Stimulated activated naive CD4-positive, alpha-beta T cell (primary cell): ENCODE results near the gene EFL1.
"Not testable (repeated sequence)": the region's sequence is repeated elsewhere in the genome, so short reads cannot be mapped to it uniquely, and the experiment has no call there.

Experiments used
- DNase-seq, 6 experiments: peaks; one replicate each; lab custom pipeline; 2025; lab: John Stamatoyannopoulos, UW

EFL1 gene

DNA sequence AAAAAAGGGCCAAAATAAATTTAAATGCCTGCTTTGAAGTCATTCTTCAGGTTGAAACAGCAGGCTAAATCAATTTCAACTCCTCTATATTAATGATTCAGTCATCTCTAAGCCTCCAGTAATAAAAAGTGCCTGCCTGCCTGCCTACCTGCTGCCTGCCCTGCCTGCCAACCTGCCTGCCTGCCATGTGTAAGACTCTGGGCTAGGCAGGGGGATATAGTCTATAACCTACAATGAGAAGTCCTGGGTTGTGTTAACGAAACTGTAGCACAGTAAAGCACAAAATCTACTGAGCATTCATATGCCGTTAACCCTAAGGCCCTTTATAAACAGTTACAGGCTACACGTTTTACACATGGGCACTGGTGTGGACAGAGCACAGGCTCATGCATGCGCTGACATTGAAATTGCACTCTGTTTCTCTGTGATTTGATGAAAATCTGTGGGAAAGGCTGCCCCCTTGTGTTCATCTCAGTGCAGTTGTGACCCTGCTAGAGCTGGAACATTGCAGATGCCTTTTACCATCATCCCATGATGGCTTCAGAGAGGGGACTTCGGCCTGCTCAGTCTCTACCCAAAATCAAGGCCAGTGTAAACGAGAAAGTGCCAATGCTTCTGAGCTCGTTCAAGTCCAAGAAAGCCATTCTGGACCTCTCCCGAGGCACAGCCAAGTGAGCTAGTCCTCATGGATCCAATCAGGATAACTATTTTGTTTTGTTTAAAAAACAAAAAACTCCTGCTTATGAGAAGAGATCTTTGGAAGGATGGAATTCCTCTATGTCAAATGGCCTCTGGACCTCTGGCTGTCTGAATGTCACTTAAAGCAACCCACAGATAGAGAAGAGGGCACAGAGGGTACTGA is 64.6 kb downstream of the EFL1 start:
- peak; percentile 5 to 54 (median 26) for DNase-seq

DNA sequence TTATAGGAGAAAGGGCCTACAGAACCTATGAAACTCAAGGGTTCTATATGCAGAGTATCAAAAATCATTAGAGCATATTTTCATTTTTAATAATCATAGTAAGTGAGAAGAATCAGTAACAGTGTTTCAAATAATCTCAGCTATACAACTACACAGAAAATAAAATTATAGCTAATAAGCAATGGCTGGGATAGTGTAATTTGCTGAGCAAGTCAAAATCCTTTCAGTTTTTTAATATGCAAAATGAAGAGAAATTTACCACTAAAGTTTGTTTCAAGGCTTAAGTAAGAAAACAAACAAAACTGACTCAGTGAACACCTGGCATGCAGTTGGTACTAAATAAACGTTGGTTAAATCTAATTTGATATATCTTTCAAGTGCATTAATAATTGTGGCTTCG is 66.2 kb downstream of the EFL1 start:
- DNase-seq, result no peak

DNA sequence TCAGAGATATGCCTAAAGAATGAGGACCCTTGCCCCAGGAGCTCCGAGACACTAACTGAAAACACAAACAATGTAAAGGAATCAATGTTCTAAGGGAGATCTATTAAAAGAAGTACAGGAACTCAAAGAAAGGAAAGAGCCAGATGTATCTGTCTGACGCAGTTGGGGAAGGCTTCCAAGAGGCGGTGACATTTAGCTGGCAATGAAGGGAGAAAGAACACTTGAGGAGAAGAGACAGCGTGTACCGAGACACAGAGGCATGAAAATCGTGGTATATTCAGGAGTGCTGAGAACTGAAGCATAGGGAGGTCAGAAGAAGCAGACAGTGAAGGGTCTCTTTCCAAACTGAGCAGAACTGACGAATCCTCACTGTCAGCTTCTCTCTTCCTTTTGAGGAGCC is 66.7 kb downstream of the EFL1 start:
- DNase-seq, result not testable (repeated sequence)

DNA sequence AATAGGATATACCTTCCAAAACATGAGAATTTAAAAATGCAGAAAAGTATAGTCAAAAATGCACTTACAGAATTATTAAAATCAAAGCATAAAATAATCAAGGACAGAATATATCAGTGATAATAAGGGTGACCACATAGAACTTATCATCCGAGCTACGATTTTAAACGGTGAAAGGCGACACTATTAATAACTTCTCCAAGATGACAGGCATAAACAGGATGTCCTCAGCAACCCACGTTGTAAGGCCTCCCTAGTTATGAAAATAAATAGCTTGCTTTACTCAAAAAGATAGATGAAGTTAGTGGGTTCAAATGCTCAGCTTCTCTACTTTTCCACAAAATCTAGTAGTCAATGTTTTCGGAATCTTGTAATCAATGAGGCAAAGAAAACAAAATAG is 68.0 kb downstream of the EFL1 start:
- DNase-seq, result not testable (repeated sequence)

DNA sequence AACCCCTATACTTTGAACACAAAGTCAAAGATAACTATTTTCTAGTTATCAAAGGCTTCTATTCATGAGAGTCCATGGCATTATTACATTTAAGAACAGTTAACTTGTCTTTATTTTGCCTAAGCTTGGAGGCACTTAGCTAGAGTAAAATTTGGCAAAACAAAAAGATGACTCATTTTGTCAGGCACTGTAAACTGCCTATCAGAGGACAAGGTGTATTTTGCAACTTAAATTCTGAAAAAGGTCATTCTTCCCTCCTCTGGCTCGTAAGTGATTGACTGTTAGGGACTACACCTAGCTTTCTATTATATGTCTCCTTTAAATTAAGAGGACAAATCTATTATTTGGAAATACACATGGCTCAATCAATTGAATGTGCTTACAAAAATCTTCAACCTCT is 69.1 kb downstream of the EFL1 start:
- not testable (repeated sequence) for DNase-seq

DNA sequence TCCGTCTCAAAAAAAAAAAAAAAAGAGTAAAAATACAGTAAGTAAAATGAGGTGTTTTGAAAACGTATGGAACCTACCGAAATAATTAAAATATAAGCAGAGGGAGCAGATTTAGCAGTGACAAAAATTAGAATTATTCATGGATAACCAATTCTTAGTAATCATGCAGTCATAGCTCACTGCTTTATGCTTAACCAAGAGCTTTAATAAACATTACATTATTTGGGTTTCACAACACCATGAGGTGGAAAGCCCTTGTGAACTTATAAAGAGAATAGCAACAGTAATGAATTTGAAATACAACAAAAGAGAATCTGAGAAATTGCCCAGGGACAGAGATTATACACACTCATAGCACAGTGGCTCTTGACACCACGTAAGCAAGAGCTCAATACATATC is 70.1 kb downstream of the EFL1 start:
- DNase-seq, result not testable (repeated sequence)

DNA sequence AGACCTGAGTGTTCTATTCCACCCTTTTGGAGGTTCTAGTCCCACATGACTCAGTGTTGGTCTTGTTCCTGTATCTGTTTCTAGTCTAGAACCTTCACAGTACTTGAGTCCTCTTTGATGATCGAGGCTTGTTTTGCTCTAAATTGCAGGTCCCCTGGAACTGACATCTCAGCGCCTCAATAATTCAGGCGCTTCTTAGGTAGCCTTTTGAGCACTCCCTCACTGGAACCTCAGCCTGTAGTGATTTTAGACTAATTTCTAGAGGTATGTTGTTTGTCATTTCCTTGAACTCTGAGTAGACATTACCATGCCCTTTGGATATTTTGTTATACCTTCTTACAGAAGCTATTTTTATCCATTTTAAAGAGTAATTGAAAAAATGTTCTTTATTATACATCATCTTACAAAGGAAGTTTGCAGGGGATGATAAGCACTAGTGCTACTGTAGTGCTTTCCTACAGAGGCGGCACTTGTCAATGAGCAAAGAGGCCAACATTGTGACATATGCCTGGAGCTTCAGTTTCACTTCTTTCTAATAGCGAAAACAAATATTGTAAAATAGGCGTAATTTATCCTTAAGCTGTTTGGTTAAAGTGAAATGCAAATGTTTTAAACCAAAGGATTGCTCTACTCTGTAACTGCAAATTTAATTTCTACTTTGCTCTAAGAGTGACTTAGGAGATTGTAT is 75.7 kb downstream of the EFL1 start:
- no peak for DNase-seq

DNA sequence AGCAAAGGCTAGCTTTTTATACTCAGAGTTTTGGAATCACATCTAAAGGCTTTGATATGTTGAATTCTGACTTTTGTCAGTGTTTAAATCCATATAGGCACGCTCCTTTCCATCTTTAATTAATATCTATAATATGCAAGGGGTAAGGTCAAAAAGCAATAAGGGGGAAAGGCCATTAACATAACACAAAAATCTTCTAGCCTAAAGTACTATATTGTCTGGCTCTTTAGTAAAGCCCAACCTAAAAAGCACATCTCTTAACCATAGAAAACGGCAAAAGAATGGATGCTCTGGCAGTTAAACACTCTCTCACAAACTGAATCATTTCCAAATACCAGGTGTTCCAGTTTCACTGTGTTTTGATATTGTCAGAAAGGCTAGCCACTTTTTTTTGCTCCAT is 76.4 kb downstream of the EFL1 start:
- no peak for DNase-seq

DNA sequence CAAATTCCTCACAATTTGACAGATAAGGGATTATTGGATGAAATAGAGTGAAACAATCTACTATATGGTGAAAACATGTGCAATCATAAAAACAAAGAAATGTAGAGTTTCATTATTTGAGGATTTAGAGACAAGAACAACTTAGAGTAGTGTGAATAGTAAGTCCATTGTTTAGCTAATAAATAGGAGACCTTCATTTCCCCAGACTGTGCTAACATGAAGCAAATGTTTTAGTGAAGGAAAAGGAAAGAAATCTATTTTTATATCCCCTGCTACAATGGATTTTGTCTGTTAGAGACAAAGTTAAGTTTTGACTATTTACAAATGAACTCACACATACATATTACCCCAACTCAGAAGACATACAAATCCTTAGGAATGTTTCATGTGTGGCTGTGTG is 77.8 kb downstream of the EFL1 start:
- DNase-seq, result no peak

DNA sequence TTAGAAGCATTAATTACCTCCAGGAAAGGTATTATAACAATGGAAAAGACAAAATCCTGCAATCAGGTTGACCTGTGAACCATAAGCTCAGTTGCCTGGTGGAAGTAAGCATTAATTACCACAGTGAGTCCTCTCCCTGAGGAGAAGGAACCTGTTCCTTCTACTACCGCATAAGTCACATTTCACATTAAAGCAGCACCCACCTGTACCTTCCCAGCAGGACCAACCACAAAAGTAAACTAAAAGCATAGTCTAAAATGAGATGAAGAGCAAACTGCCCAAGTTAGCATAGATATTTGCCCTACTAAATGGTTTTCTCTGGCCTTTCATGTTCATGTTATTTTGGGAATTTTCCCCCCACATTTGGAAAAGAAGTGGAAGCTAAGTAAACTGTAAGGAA is 78.2 kb downstream of the EFL1 start:
- DNase-seq, result no peak

DNA sequence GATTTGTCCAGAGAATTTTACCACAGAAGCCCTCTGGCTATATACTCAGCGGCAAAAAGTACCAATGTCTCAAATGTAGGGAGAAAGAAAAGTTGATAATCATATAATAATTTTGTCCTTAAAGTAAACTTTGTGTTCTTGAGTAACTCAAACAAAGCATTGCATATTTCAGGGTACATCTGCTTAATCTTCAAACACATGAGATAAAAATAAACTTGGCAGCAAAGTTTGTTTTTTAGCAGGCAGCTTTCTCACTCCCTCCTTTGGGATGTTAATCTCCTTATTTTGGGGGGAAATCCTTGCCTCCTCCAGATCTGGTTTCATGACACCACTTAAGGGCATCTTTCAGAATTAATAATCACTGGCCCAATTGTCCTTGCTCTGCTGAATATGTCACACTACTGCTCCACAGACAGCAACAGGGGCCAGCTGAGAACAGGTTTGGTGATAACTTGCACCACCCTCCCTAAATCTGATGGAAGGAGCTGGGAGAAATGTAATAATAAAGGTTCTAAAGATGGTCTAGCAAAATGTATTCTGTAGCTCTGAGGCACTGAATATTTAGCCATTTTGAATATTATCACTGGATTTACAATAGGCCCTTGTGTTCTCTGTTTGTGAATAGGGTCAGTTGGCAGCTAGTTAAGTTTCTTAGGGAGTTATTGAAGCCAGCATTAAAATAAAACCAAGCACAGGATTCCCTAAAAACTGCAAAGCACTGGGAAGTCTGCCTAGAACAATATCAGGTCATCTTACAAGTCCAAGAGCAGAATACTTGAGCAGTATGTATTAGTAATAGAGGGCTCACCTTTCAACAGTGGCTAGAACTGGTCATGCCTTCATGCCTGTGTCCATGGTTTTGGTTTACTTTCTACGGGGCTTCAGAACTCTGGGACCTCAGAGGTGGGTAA is 79.2 kb downstream of the EFL1 start:
- DNase-seq, result no peak

DNA sequence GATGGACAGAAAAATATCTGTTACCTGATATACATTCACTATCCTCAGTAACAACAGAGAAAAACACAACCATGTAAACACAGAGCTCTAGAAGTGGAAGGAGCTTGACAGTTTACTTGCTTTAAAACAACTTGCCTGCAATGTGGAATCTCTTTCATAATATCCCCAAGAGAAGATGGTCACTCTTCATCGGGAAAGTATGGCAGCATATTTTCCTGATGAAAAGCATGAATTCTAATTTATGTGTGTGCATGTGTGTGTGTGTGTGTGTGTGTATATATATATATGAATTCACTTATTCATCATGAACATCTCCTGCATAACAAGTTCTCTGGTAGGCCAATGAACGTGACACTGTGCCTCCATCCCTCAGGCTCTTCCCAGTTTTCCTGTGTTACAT is 81.2 kb downstream of the EFL1 start:
- DNase-seq, result no peak

DNA sequence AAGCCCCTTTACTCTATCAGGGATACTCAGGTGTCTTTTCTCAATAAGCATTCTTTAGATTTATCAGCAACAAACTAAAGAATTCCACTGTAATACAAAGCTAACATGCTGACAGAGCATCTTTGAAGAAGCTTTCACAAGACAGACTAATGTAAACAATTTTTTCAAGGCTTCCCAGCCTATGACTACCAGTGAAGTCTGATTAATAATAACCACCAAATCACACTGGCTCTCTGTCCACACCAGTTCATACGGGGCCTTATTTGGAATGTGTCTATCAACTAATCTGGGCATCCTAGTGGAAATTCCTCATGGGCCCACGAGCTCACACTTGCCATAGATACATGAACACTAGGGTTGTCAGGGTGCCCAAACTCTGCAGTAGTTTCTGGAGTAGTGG is 84.5 kb downstream of the EFL1 start:
- no peak for DNase-seq

DNA sequence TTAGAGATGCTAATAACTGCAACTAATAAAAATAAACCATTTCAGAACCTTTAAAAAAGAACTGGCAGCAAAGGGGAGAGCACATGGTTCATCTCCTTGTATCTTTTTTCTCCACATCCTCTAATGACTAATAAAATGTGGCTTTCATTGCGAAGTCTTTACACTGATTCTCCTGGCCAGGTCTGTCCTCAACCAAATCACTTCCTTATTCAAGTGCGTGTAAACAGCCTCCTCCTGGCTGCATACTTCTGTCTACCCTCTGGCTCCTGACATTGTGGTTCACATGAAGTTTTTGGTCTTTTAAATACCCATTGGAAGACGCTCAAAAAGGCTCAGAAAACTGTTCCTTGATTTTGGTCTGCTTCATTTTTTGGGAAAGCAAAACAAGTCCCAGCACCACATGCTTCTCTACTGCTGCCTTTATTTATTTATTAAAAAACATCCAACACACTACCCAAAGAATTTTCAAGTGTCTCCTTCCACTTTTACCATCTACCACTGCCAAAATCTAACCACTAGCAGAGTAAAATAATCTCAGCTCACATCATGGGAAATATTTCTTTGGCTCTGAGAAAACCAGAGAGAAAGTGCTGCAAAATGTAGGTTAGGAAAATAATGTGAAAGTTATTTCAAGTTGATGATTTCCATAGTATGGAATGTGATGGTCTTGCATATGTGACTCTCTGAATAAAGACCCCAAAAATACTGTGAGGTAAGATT is 85.1 kb downstream of the EFL1 start:
- DNase-seq, result no peak

DNA sequence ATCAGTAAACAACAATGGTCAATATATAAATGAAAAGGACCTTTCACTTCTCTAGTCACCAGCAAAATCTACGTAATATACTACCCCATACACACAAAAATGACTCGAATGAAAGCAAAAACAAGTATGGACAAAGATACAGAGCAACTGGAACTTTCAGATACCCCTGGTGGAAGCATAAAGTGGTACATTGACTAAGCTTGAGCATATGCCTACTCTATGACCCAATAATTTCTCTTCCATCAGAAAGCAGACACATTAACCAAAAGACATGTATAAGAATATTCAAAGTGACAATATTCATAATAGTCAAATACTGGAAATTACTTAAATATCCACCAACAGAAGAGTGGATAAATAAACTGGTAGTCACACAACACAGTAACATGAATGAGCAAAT is 86.0 kb downstream of the EFL1 start:
- no peak for DNase-seq

DNA sequence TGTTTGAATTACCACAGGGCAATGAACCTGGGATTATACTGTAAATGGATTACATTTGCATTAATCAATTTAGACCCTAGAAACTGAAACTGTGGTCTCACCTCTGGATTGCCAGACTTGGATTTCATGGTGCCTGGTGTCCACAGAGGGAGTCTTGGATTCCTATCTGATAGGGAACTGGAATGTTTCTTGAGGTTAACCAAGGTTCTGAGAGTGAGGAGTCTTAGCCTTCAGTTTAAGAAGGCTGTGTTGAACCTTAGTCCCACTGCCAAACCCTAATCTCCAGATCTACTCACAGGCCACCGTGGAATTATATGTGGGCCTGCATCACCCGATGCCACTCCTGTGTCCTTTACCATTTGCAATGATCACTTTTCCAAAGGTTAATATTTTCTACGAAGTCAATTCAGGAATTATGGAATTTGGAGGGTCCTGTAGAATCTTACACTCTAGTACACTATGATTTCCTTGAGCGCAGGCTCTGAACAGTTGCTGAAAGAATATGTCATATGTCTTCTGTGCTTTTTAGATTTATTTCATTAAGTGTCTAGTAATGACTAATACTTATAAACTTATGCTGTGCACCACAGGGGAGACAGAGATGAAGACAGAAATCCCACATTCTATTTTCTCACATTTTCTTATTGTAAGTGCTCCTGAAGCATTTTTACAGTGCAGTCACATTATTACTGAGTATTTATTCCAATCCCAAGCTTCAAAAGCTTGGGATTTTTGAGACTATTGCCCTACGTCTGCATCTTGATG is 87.9 kb downstream of the EFL1 start:
- no peak for DNase-seq

DNA sequence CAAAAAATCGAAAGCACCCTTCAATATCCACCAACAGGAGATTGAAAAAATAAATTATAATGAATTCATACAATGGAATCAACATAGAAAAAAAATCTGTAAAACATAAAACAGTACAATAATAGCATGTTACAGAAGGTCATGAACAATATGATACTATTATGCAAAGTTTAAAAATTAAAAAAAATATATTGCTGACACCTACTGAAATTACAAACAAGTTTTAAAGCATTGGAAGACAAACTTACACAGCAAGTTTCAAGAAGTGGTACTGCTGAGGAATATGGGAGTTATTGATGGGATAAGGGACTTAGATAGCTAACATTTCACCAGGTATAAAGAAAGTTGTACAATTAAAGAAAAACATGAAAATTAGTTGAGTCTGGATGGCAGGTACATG is 89.4 kb downstream of the EFL1 start:
- DNase-seq, result no peak

DNA sequence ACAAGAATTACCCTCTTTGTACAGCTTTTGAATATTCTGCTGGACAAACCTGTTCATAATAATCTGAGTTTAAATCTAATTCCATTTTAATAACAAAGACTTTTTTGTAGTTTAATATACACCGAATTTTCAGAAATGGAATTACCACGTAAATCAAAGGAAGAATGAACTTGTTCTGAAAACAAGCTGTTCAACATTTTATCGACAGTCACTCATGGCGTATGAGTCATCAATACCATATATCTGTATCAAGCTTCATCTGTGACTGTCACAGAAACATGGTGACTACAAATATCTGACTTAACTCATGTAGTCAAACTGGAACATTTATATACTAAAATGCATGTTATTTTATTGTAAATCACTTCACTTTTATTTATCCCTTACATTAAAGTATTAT is 90.0 kb downstream of the EFL1 start:
- DNase-seq, result no peak

DNA sequence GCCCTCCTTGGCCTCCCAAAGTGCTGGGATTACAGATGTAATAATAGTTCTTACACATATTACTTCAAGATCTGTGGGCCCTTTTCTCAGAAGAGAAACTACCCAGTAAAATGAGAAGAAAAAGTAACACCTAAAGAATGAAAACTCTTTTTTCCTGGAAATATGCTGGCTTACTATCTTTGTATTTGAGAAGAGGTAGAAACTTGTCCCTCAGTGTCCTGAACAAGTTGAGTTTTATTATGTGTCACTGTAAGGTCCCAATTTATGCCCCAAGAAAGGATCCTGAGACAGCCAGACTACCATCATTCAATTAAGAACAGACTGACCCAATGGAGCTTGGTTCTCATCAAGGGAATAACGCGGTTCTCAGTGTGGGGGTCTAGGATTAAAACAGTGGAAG is 93.8 kb downstream of the EFL1 start:
- DNase-seq, result no peak

DNA sequence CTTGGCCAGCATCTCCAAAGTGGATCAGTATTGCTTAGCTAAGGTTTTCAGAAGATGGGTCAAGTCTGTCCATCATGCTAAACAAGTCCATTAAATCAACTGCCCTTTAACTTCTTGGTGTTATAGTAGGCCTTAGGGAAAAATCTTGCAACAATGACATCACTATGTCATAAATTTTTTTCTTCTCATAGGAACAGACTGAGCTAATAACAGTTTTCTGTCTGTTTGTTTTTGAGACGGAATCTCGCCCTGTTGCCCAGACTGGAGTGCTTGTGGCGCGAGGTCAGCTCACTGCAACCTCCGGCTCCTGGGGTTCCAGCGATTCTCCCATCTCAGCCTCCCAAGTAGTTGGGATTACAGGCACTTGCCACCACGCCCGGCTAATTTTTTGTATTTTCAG is 94.2 kb downstream of the EFL1 start:
- DNase-seq, result no peak

DNA sequence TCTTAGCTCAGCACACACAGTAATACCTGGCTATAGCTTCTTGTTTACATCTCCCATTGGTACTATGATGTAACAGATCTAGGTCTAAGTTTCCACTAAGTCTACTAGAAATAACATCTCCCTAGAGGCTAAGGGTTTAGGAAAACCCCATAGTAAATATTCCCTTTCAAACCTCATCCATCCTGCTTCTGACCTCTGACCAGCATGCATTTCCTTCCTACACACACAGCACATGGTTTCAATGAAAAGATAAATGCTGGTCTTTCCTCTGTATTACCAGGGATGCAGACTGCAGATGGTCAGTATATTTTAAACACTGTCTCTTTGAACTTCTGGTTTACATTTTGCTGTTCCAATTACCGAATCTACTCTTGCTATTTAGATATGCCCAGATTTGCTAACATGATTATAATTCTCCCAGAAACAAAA is 96.6 kb downstream of the EFL1 start:
- DNase-seq, result no peak
